GM21786 (cell line): Measurements from ENCODE around the gene PELI3.
"Not testable (repeated sequence)": the region's sequence is repeated elsewhere in the genome, so short reads cannot be mapped to it uniquely, and the experiment has no call there.

ENCODE experiments used
- ATAC-seq: cut with Tn5 transposase; IDR thresholded peaks from one replicate; pipeline ENCODE4 v1.9.1; 2021; ENCODE audit not compliant: unreplicated experiment

PELI3 gene

DNA sequence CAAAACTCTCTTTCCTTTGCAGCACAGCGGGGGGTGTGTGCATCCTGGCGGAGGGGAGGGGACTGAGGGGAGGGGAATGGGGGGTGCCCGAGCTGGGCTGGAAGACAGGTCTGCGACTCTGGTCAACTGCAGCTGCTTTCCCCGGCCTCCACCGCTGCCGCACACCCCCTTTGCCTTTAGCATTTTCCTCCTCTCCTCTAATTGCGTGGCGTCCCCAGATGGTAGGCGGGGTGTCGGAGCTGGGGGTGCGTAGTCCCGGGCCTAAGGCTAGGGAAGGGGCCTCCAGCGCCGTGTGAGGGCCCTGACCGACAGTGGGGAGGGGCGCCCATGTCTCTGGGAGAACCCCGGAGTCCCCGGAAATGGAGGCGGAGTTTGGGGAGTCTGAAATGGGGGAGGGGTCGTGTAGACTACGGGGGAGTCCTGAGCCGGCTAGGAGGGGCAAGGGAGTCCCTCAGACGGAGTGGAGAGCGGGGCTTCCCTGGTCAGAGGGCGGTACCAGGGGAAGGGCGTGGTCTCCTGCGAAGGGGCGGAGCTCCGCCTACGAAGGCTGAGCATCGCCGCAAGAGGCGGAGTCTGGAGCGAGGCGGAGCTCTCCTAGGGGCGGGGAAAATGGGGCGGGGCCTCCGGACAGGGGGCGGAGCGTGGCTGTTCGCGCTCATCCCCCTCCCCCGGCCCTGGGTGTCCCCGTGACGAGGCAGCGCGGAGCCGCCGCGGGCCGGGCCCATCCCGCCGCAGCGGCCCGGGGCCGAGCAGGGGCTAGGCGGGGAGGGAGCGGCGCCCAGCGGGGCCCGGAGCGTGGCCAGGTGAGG is at the start of gene PELI3:
PELI3 (plus strand) TSS at position 681 of the 809 bp plus-strand sequence. CDS start 1,224 bp downstream, outside the sequence.
- peak; percentile 68 for ATAC-seq

DNA sequence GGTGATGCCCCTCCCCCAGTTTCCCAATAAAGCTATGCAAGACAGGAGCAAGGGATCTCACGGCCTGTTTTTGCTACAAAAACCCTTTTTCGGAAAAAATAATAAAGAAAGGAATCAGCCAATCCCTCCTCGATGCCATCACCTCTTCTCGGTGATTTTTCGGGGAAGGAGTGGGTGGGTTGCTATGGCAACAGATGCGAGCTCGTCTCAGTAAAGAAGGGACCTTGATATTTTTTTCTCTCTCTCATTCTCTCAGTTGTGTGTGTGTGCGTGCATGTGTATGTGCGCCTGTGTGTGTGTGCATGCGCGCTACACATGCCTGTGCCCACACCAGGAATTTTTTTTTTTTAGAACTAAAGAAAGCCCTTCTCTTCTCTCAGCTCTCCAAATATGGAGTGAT is 49.7 kb upstream of the PELI3 start:
- no peak for ATAC-seq

- peak; percentile 52 for ATAC-seq
Observed at GRCh38 chr11:66418168-66418985, 48.3 kb upstream of the PELI3 start.

DNA sequence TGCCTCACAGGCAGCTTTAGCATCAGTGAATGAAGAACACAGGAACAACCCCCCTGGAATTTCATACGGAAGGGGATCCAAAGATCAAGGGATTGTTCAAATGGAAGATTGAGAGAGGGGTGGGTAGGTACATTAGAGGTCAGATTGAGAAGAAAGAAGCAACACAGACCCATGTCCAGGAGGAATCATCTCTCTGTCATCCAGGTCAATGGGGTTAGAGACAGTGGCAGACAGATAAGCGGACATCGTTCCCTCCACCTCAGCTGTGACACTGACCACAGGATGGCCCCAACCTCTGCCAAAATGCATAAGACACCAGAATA is 47.8 kb upstream of the PELI3 start:
- no peak for ATAC-seq

GRCh38 chr11:66419825-66420224 is 46.9 kb upstream of the PELI3 start:
- ATAC-seq: no peak

DNA sequence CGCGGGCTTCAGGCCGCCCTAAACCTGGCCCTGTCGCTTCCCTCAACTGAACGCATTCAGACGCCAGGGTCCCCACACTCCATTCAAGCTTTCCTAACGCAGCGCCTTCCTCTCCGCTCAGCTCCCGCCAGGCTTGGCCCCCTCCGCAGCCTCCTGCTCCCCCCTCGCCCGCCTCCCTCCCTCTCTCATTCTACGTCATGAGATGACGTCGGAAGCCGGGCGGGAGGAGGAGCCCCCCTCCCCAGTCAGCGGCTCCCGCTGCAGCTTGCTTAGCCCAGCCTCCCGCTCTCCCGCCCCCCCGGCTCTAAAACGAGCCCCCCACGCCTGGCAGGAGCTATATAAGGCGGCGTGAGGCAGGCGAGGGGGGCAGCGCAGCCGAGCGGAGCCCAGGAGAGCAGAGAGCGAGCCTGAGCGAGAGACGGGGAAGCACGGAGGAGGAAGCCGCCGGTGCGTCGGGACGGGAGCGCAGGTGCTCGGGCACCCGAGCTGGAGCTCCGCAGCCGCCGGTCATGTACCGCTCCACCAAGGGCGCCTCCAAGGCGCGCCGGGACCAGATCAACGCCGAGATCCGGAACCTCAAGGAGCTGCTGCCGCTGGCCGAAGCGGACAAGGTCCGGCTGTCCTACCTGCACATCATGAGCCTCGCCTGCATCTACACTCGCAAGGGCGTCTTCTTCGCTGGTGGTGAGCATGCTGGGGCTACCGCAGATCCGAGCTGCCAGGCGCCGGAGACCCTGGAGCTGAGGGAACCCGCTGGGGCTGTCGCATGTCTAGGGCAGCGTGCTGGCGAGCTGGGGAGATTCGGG is 45.8 kb upstream of the PELI3 start, which contains the start of gene NPAS4:
NPAS4 (plus strand) TSS at position 365 of the 806 bp plus-strand sequence; CDS start at position 510, 145 bp downstream.
- no peak for ATAC-seq

DNA sequence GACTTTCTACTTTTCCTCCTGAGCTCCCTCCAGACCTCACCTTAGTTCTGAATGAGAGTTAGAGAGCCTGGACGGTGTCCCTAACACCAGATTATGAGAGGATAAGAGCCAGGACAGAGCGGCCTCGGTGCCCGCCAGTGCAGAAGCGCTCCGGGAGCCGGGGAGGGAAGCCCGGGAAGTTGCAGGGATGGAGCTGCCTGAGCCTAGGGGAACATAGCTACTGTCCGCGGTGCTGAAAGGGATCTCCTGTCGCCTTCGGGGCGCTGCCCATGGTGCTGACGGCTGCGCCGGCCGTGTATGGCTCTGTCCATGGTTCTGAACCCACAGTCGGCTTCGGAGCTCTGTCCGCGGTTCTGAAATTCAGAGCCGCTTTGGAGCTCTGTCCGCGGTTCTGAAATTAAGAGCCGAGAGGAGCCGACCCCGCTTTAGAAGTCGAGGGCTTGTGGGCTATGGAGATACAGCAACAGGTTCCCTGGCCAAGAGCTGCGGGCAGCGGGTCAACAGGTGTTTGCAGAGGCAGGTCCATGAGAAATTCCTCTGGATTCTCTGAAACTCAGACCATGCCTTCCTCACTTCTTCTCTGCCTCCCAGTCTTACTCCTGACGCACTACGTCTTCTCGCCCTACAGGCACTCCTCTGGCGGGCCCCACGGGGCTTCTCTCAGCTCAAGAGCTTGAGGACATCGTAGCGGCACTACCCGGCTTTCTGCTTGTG is 45.1 kb upstream of the PELI3 start:
- ATAC-seq: no peak

- ATAC-seq: no peak
Observed at GRCh38 chr11:66426314-66426713, 40.4 kb upstream of the PELI3 start.

DNA sequence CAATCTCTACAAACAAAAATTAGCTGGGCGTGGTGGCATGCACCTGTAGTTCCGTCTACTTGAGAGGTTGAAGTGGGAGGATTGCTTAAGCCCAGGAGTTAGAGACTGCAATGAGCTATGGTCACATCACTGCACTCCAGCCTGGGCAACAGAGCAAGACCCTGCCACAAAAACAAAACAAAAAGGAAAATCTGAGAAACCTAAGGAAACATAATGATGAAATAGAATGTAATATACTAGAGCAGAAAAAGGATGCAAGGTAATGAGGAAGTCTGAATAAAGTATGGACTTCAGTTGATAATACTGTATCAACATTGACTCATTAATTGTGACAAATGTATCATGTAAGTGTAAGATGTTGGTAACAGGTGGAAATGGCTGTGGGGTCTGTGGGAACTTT is 37.8 kb upstream of the PELI3 start:
- ATAC-seq: no peak

DNA sequence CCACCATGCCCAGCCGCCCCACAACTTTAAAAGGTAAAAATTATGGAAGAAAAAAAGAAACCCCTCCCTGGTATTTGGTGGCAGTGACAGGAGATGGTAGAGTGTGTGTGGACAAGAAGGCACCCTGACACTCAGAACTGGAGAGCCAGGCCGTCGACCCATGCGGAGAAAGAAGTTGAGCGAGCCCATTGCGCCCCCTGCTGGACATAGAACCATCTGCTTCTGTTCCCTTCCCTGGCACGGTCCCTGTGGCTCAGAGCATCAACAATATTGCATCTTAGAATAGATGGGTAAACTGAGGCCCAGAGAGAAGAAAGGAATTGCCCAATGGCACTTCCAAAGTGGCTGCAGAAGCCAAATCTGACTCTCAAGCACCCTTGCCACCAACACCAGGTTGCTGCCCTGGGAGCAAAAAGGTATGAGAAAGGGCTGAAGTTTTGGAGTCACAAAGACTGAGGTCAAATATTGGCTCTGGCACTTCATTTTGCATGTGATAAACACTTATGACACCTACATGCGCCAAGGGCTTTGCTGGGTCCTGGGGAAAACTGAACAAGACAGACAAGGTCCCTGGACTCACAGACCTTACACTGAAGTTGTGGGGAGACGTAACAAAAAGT is 36.6 kb upstream of the PELI3 start:
- no peak for ATAC-seq

- ATAC-seq: not testable (repeated sequence)
Observed at GRCh38 chr11:66431287-66431686, 35.4 kb upstream of the PELI3 start.

- ATAC-seq: not testable (repeated sequence)
Observed at GRCh38 chr11:66431871-66432329, 34.8 kb upstream of the PELI3 start.

GRCh38 chr11:66432597-66432996 is 34.1 kb upstream of the PELI3 start:
- ATAC-seq: no peak

- no peak for ATAC-seq
Observed at GRCh38 chr11:66437979-66438503, 28.7 kb upstream of the PELI3 start.

GRCh38 chr11:66438504-66439466 is 27.9 kb upstream of the PELI3 start, which contains the start of gene MRPL11:
Gene MRPL11 (minus strand): TSS chr11:66438848. CDS start chr11:66438754, 94 bp downstream.
- ATAC-seq: peak; percentile 95

- not testable (repeated sequence) for ATAC-seq
Observed at GRCh38 chr11:66440101-66440939, 26.4 kb upstream of the PELI3 start.

- ATAC-seq: not testable (repeated sequence)
Observed at GRCh38 chr11:66440940-66441282, 25.8 kb upstream of the PELI3 start.

DNA sequence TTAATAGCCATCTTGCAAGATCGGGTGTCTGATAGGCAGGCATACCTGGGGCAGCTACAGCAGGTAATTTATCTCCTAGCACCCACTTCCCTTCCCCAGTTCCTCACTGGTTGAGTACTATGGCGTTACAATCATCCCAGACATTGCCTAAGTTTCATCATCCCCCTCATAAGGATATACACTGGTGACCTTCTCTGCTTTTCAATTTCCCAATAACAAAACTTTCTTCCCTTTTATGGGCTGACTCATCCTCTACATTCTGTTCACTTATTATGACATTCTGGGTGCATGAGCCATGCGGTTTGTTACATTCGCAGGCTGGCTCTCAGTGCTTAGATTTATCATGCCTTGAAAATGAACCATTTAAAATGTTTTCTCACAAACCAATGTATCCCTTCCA is 23.1 kb upstream of the PELI3 start:
- ATAC-seq: no peak
